Measurements from ENCODE around the gene GOLIM4.
"Not testable (repeated sequence)": the region's sequence is repeated elsewhere in the genome, so short reads cannot be mapped to it uniquely, and the experiment has no call there.

The GOLIM4 gene

GRCh38 chr3:168072323-168072650 lies 23.4 kb downstream of the GOLIM4 start:
- no peak for DNase-seq (ENCODE audit: low read depth)

DNA sequence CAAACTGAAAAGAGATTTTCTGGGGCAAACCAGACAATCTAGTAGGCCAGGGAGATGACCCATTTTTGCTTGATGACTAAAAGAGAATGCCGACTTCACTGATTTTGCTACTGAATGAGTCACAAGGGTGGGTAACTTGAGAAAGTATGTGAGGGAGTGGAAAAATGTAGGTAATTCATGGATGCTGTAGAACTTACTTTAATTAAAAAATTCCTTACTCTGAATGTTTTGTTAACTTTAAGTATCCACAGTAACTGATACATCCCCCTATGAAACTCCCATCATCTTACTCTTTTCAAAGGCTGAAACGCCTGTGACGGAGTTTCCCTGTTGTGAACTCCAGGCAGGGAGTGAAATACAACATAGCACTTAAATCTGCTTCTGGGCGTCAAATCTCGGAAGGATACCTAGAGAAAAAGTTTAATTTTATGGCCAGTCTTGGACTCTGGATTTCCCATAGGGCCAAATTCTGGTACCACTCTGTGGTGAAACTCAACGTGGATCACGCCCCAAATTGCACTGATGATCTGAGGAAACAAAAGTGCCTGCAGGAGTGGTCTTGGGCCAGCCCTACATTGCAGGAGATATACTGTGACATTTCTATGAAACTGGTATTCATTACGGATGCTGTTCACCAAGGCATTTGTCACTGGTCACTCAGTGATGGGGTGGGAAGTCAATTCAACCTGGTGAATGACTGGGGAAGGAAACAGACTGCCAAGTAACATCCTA lies 24.0 kb downstream of the GOLIM4 start:
- DNase-seq (ENCODE audit: low read depth), result no peak

DNA sequence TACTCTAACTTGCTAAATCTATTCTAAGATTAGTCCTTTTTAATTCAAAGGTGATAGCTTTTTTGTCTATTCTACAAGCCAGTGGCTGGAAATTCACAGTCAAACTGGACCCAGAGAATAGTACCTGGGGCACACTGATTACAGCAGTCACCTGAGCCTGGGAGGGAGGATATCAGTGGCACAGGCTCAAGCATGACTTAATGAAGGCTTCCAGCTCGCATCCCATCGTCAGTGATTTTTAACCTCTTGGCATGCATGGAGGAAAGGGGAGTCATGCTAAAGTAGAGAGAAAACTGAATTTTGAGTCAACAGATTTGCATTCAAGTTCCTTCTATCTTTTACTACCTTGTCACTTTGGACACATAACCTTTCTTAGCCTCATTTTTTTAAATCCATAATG lies 24.8 kb downstream of the GOLIM4 start:
- no peak for DNase-seq (ENCODE audit: low read depth)

GRCh38 chr3:168068346-168068745 lies 27.4 kb downstream of the GOLIM4 start:
- no peak for DNase-seq (ENCODE audit: low read depth)

- no peak for DNase-seq (ENCODE audit: low read depth)
Observed at GRCh38 chr3:168066882-168067281, 28.8 kb downstream of the GOLIM4 start.

DNA sequence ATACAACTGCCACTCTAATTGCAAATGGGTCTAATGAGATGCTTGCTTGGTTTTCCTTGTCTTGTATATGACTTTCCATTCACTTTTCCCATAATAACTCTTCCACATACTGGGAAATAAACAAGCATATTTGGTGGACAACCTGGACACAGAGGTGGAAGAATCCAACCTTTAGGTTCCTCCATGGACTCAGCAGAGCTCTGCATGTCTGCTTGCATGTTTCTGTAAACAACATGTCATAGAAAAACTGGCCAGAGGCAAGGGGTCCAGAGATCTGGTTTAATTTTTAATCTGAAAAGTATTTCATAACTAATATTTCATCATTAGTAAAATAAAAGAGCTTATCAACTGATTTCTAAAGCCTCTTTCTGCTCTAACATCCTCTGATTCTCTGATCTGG lies 30.2 kb downstream of the GOLIM4 start:
- no peak for DNase-seq (ENCODE audit: low read depth)

- no peak for DNase-seq (ENCODE audit: low read depth)
Observed at GRCh38 chr3:168063122-168063521, 32.6 kb downstream of the GOLIM4 start.

GRCh38 chr3:168062679-168063078 lies 33.0 kb downstream of the GOLIM4 start:
- no peak for DNase-seq (ENCODE audit: low read depth)

GRCh38 chr3:168061332-168061996 lies 34.3 kb downstream of the GOLIM4 start:
- no peak for DNase-seq (ENCODE audit: low read depth)

GRCh38 chr3:168060317-168060716 lies 35.4 kb downstream of the GOLIM4 start:
- DNase-seq (ENCODE audit: low read depth), result no peak

GRCh38 chr3:168058481-168058880 lies 37.2 kb downstream of the GOLIM4 start:
- no peak for DNase-seq (ENCODE audit: low read depth)

GRCh38 chr3:168056398-168057230 lies 39.1 kb downstream of the GOLIM4 start:
- DNase-seq (ENCODE audit: low read depth), result not testable (repeated sequence)

DNA sequence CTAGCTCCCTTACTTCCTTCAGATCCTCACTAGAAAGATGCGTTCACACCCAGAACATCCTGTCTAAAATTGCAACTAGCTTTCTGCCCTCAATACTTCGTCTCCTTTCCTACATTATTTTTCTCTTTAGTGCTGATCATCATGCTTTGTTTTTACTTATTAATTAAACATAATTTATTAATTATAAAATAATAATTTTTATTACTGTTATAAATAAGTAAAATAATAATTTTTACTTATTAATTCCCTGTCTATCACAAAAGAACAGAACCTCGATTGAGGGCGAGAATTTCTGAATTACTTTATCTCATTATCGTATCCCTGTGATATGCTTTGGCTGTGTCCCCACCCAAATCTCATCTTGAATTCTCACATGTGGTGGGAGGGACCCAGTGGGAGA lies 41.3 kb downstream of the GOLIM4 start:
- DNase-seq (ENCODE audit: low read depth), result no peak

- DNase-seq (ENCODE audit: low read depth), result no peak
Observed at GRCh38 chr3:168053115-168053514, 42.6 kb downstream of the GOLIM4 start.

- DNase-seq (ENCODE audit: low read depth), result no peak
Observed at GRCh38 chr3:168052515-168052914, 43.2 kb downstream of the GOLIM4 start.

- no peak for DNase-seq (ENCODE audit: low read depth)
Observed at GRCh38 chr3:168051531-168052471, 43.9 kb downstream of the GOLIM4 start.

- no peak for DNase-seq (ENCODE audit: low read depth)
Observed at GRCh38 chr3:168051070-168051469, 44.7 kb downstream of the GOLIM4 start.

DNA sequence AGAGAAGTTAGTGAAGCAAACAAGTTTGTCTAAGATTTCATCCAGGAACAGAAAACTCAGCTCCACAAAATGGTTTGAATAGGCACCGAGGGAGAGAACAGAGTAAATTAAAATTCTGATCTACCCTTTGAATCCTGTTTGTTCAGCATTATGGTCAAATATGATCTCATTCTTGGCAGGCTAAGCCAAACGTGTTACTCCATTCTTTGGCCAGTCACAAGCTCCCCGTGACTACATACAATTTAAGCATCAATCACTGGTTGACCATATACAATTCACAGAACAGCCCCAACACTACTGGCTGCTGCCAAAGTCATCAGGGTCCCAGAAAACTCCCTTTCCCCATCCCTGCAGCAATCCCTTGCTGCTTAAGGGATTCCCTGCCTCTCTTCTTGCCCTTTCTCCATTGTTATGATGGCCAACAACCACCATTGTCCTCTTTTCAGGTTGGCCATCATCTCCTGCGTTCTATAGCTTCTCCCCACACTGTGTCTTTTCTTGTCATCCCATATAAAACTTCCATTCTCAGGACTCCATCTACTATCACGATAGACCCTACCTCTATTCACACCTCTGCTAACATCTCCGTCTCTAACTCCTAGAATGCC lies 46.3 kb downstream of the GOLIM4 start:
- no peak for DNase-seq (ENCODE audit: low read depth)

DNA sequence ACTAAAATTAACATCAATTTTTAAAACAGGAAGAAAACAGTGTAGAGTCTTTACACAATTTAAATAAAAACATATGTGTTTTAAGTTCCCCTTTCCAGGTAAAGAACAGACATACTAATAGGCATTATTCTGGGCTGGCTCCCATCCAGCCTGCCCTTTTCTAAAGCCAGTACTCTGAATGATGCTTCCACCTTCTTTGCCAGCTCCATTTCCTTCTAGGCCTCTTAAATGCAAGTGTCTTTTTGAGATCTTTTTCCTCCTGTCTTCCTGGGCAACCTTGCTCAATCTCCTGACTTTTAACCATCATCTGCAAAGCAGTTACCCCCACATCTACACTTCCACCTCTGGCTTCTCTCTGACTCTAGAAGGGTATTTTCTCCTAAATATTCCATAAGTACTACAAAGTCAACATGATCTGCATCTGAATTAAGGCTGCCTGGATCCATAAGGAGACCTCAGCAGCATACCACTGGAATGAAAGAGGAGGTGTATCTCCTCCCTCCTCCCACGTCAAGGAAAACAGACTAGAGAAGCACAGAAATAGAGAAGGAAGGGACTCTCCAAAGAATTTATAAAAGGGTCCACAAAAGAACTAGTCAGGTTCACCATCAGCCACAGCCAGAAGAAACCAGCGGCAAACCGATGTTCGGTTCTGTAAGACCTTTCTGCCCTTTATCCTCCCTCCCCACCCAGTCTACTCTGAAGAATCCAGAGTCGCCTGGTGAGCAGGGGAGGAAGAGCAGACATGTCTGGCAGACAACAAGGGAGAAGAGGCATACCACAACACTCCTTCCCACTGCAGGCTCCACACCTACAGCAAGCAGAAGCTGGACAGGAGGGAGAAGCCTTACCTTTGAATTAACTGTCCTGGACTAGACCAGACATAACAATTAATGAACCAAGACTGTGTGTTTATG lies 47.1 kb downstream of the GOLIM4 start:
- no peak for DNase-seq (ENCODE audit: low read depth)

DNA sequence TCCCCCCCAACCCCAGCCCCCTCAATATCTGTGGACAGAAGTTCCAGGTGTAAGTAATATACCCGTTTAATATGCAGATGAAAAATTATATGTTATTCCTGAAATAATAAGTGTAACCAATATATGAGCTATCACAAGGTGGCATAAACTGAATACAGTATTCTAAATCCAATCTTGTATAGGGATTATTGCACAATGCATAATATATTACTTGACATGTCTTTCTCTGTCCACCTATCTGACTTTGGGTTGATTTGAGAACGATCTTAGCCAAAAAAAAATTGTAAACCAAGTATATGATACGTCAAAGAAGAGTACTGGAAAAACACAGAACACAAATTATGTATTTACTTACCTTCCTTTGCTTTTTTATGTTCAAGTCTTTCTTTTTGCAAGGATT lies 47.8 kb downstream of the GOLIM4 start:
- DNase-seq (ENCODE audit: low read depth), result no peak
